Measurements from ENCODE around the gene EGF. TPM values are rescaled to one million over a fixed set of nuclear protein-coding genes. Genes with fewer than 3 reads are reported as not detected.

EGF gene
- total RNA-seq, 1 donor from 2014 or later = 25.5 TPM

- Mint-ChIP-seq H3K27me3 (no peaks in the 10 kb centered on the region), H3K27ac (no peak overlapping the region), H3K9me3 (no peaks in the 10 kb centered on the region), H3K36me3 (peaks cover 22% of the 10 kb centered on the region), H3K4me1 (ENCODE audit: unreplicated experiment) (peaks cover 12% of the 10 kb centered on the region), H3K4me3 (no peak overlapping the region)
- no peak for TF ChIP-seq CTCF (conservative IDR thresholded peaks at IDR 0.05)
- DNase-seq (ENCODE audit: extremely low spot score, unreplicated experiment) = no peak
These were observed 147.0 kb downstream of the EGF start for GRCh38 chr4:110059556-110060191.

GRCh38 chr4:110061076-110061475 is 148.4 kb downstream of the EGF start:
- H3K4me3 Mint-ChIP-seq = no peak overlapping the region
- peaks cover 20% of the 10 kb centered on the region for H3K36me3 Mint-ChIP-seq
- no peak overlapping the region for H3K27ac Mint-ChIP-seq
- no peaks in the 10 kb centered on the region for H3K9me3 Mint-ChIP-seq
- peaks cover 5% of the 10 kb centered on the region for H3K4me1 Mint-ChIP-seq (ENCODE audit: unreplicated experiment)
- DNase-seq (ENCODE audit: extremely low spot score, unreplicated experiment) = no peak
- TF ChIP-seq CTCF (conservative IDR thresholded peaks at IDR 0.05) = no peak
- H3K27me3 Mint-ChIP-seq = no peaks in the 10 kb centered on the region

Other genes starting within 250 kb of the EGF start
- gene CASP6, start 209.4 kb upstream of the EGF start, total RNA-seq (ENCODE audit: low replicate concordance) = 41.9 and 49.9 TPM in 2 replicates
- gene PLA2G12A, start 182.8 kb upstream of the EGF start, total RNA-seq (ENCODE audit: low replicate concordance) = 39.3 and 44.0 TPM in 2 replicates
- gene CFI, start 110.9 kb upstream of the EGF start, total RNA-seq (ENCODE audit: low replicate concordance) = 15.4 and 24.0 TPM in 2 replicates
- gene GAR1, start 97.1 kb upstream of the EGF start, total RNA-seq (ENCODE audit: low replicate concordance) = 27.9 and 44.7 TPM in 2 replicates
- 0.41 TPM in 1 of 2 replicates, not detected in the other for gene RRH, start 84.9 kb upstream of the EGF start, total RNA-seq (ENCODE audit: low replicate concordance)
- 0.27 TPM in 1 of 2 replicates, not detected in the other for gene LRIT3, start 64.8 kb upstream of the EGF start, total RNA-seq (ENCODE audit: low replicate concordance)

Data from type B pancreatic cell (in vitro differentiated cells).